Measurements from ENCODE around the gene RPL36.

DNA sequence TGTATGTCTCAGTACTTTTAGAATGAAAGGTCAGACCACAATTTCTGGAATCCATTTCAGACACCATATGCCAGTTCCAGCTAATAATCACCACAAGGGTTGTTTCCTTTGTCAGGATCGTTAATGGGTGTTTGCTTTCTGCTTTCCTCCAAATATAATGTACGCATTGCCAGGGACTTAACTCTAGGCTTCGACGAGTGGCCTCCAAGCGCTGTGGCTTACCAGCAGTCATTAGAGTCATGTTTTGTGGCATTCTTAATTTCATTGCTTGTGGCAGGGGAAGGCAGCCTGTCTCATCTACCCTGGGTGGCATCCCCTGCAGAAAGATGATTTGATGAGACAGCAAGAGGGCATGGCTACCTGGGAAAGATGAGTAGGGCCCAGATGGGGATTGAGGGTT lies 44.7 kb upstream of the RPL36 start:
- TF ChIP-seq, protein P1, sequence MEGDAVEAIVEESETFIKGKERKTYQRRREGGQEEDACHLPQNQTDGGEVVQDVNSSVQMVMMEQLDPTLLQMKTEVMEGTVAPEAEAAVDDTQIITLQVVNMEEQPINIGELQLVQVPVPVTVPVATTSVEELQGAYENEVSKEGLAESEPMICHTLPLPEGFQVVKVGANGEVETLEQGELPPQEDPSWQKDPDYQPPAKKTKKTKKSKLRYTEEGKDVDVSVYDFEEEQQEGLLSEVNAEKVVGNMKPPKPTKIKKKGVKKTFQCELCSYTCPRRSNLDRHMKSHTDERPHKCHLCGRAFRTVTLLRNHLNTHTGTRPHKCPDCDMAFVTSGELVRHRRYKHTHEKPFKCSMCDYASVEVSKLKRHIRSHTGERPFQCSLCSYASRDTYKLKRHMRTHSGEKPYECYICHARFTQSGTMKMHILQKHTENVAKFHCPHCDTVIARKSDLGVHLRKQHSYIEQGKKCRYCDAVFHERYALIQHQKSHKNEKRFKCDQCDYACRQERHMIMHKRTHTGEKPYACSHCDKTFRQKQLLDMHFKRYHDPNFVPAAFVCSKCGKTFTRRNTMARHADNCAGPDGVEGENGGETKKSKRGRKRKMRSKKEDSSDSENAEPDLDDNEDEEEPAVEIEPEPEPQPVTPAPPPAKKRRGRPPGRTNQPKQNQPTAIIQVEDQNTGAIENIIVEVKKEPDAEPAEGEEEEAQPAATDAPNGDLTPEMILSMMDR (IDR thresholded peaks at IDR 0.05), result no peak
- TF ChIP-seq POLR2A (IDR thresholded peaks at IDR 0.05), result no peak

All from right lobe of liver (tissue), 4 donors.